RWPE1 (cell line): Measurements from ENCODE around the gene OTUD7B.

Experiments
- CTCF ChIA-PET: fragments of 350-600 bp; sonication (Branson Sonifier 250); formaldehyde crosslinking; extraction: SDS; loops from one replicate; lab custom pipeline; 2021; lab: Yijun Ruan, JAX
- POLR2A ChIA-PET: fragments of 400-600 bp; formaldehyde crosslinking; extraction: SDS; loops from one replicate; lab custom pipeline; 2020; ENCODE audit warnings: antibody characterized with exemption; ENCODE audit not compliant: low non-redundant PET; lab: Yijun Ruan, JAX
- DNase-seq: peaks from one replicate; pipeline ENCODE4 v3.0.0; 2012; ENCODE audit warnings: low spot score
- H3K27ac ChIP-seq: fragments of 450-650 bp; 2 replicates; pipeline ENCODE4 v1.5.1; 2017
- CTCF ChIP-seq: fragments of 450-650 bp; conservative IDR thresholded peaks from 2 replicates; pipeline ENCODE4 v1.5.1; 2017; ENCODE audit warnings: low read depth, mild to moderate bottlenecking

OTUD7B gene

GRCh38 chr1:150020711-150021110 lies 10.2 kb upstream of the OTUD7B start:
- CTCF ChIA-PET = no interaction called here
- POLR2A ChIA-PET = no interaction called here
- TF ChIP-seq CTCF = no peak
- H3K27ac ChIP-seq = no peak overlapping the region
- no peak for DNase-seq

GRCh38 chr1:150018165-150018564 lies 7.6 kb upstream of the OTUD7B start:
- POLR2A ChIA-PET = no interaction called here
- CTCF ChIA-PET = interaction anchor here (1.0 kb wide), 1 partner anchor 20 kb away, joined by 3 read pairs; no protein-coding TSS in a partner anchor
- no peak for DNase-seq
- no peak for TF ChIP-seq CTCF
- H3K27ac ChIP-seq = no peak overlapping the region

- DNase-seq = peak; percentile 62
- no peak for TF ChIP-seq CTCF
- ChIA-PET CTCF (no interaction called here), POLR2A (no interaction called here)
- H3K27ac ChIP-seq = no peak overlapping the region
Observed at GRCh38 chr1:150017206-150017750, 6.8 kb upstream of the OTUD7B start.

GRCh38 chr1:150015651-150016131 lies 5.2 kb upstream of the OTUD7B start:
- no peak for DNase-seq
- no peak for TF ChIP-seq CTCF
- CTCF ChIA-PET = no interaction called here
- POLR2A ChIA-PET = no interaction called here
- H3K27ac ChIP-seq = no peak overlapping the region

GRCh38 chr1:150012611-150013010 lies 2.1 kb upstream of the OTUD7B start:
- CTCF ChIA-PET = no interaction called here
- H3K27ac ChIP-seq = no peak overlapping the region
- DNase-seq = no peak
- TF ChIP-seq CTCF = no peak
- POLR2A ChIA-PET = no interaction called here

GRCh38 chr1:150009604-150010392 lies 728 bp downstream of the OTUD7B start:
- TF ChIP-seq CTCF = no peak
- DNase-seq = peak; percentile 68
- ChIA-PET POLR2A (no interaction called here), CTCF (interaction anchor here (1.0 to 1.3 kb wide), 2 partner anchors 41 to 47 kb away, joined by 3 to 5 read pairs; no protein-coding TSS in a partner anchor)
- peak overlapping the region; percentile 96 for H3K27ac ChIP-seq
